SU-DHL-6 (cell line): ENCODE measurements around the gene FERD3L.

Experiments used
- H2AFZ ChIP-seq: fragments of 200-600 bp; sonication (generic); 2 replicates; pipeline ENCODE4 v1.6.1; 2014; ENCODE audit warnings: low read depth, mild to moderate bottlenecking, moderate library complexity, mixed read lengths, antibody characterized with exemption, low read length; ENCODE audit not compliant: severe bottlenecking
- H3F3A ChIP-seq: fragments of 200-600 bp; shearing (Covaris generic); 2 replicates; pipeline ENCODE4 v1.6.0; 2016; ENCODE audit warnings: antibody characterized with exemption, mild to moderate bottlenecking; ENCODE audit not compliant: insufficient read depth
- H3K27ac ChIP-seq: fragments of 200-600 bp; sonication (generic); 2 replicates; pipeline ENCODE4 v1.5.1; 2016; ENCODE audit warnings: low read depth, mild to moderate bottlenecking, low read length, moderate library complexity, mixed read lengths
- H3K27me3 ChIP-seq: fragments of 200-600 bp; sonication (generic), shearing (Covaris generic); 2 replicates; pipeline ENCODE4 v1.6.0; 2014; ENCODE audit warnings: mild to moderate bottlenecking, low read length
- H3K36me3 ChIP-seq: fragments of 200-600 bp; sonication (generic); 2 replicates; pipeline ENCODE4 v1.6.1; 2014; ENCODE audit warnings: mild to moderate bottlenecking, low read length, mixed read lengths
- H3K4me2 ChIP-seq: fragments of 300-600, 200-600 bp; shearing (Covaris generic), sonication (generic); 2 replicates; pipeline ENCODE4 v1.6.0; 2014; ENCODE audit warnings: low read length, low read depth, mild to moderate bottlenecking; ENCODE audit not compliant: poor library complexity, severe bottlenecking
- H3K4me3 ChIP-seq: fragments of 200-600 bp; sonication (generic); 2 replicates; pipeline ENCODE4 v1.5.1; 2014; ENCODE audit warnings: antibody characterized with exemption, low read length, mild to moderate bottlenecking, mixed read lengths; ENCODE audit not compliant: insufficient read depth, poor library complexity, severe bottlenecking
- H3K79me2 ChIP-seq: fragments of 200-600 bp; sonication (generic); 2 replicates; pipeline ENCODE4 v1.6.1; 2014; ENCODE audit warnings: mild to moderate bottlenecking, low read length, moderate library complexity; ENCODE audit not compliant: insufficient read depth
- H3K9ac ChIP-seq: fragments of 200-600 bp; sonication (generic); 2 replicates; pipeline ENCODE4 v1.7.0; 2014; ENCODE audit warnings: mild to moderate bottlenecking, low read length
- H3K9me2 ChIP-seq: fragments of 200-600 bp; sonication (generic); replicated peaks from 2 replicates; pipeline ENCODE4 v1.6.1; 2014; ENCODE audit warnings: low read length; ENCODE audit not compliant: insufficient read depth
- H3K9me3 ChIP-seq: fragments of 200-600 bp; sonication (generic); 2 replicates; pipeline ENCODE4 v1.6.1; 2014; ENCODE audit warnings: low read length, mixed read lengths; ENCODE audit not compliant: insufficient read depth
- H4K20me1 ChIP-seq: fragments of 200-600 bp; sonication (generic); 2 replicates; pipeline ENCODE4 v1.6.1; 2014; ENCODE audit warnings: low read depth, mild to moderate bottlenecking, antibody characterized with exemption, low read length, moderate library complexity, mixed read lengths
- CTCF ChIP-seq: fragments of 200-600 bp; sonication (generic); IDR thresholded peaks from one replicate; pipeline ENCODE4 v1.5.1; 2017; ENCODE audit warnings: antibody characterized with exemption, mild to moderate bottlenecking, low read length, moderate library complexity; ENCODE audit not compliant: insufficient read depth, poor library complexity, severe bottlenecking
- EZH2phosphoT487 ChIP-seq: fragments of 200-600 bp; sonication (generic), shearing (Covaris generic); conservative IDR thresholded peaks from 2 replicates; pipeline ENCODE4 v1.6.1; 2018; ENCODE audit warnings: mild to moderate bottlenecking, antibody characterized with exemption, low read length, moderate library complexity, mixed read lengths

The FERD3L gene

GRCh38 chr7:19133886-19134285 is 11.3 kb downstream of the FERD3L start:
- H2AFZ ChIP-seq = no peak overlapping the region
- no peak overlapping the region for H3K27ac ChIP-seq
- no peaks in the 10 kb centered on the region for H3K36me3 ChIP-seq
- H3K9me2 ChIP-seq = no peaks in the 10 kb centered on the region
- no peaks in the 10 kb centered on the region for H3K9me3 ChIP-seq
- no peaks in the 10 kb centered on the region for H3F3A ChIP-seq
- TF ChIP-seq EZH2phosphoT487 = no peak
- H3K4me3 ChIP-seq = no peak overlapping the region
- H3K9ac ChIP-seq = no peak overlapping the region
- H3K79me2 ChIP-seq = no peaks in the 10 kb centered on the region
- no peak overlapping the region for H3K4me2 ChIP-seq
- no peaks in the 10 kb centered on the region for H4K20me1 ChIP-seq
- no peaks in the 10 kb centered on the region; the same call in 1 of the 2 replicates for H3K27me3 ChIP-seq

GRCh38 chr7:19133390-19133789 is 11.8 kb downstream of the FERD3L start:
- TF ChIP-seq EZH2phosphoT487 (no peak), CTCF (no peak)
- Histone ChIP-seq H3K36me3 (no peaks in the 10 kb centered on the region), H3K9ac (no peak overlapping the region), H3K27me3 (no peaks in the 10 kb centered on the region; the same call in 1 of the 2 replicates), H2AFZ (no peak overlapping the region), H3K79me2 (no peaks in the 10 kb centered on the region), H4K20me1 (no peaks in the 10 kb centered on the region), H3F3A (no peaks in the 10 kb centered on the region), H3K9me3 (no peaks in the 10 kb centered on the region), H3K9me2 (no peaks in the 10 kb centered on the region), H3K27ac (no peak overlapping the region), H3K4me2 (no peak overlapping the region), H3K4me3 (no peak overlapping the region)

GRCh38 chr7:19128856-19129255 is 16.4 kb downstream of the FERD3L start:
- no peaks in the 10 kb centered on the region for H3K9me2 ChIP-seq
- H3K27me3 ChIP-seq = no peaks in the 10 kb centered on the region; the same call in 1 of the 2 replicates
- no peaks in the 10 kb centered on the region for H4K20me1 ChIP-seq
- no peak overlapping the region for H2AFZ ChIP-seq
- no peak overlapping the region for H3K27ac ChIP-seq
- H3K4me3 ChIP-seq = no peak overlapping the region
- H3K9me3 ChIP-seq = no peaks in the 10 kb centered on the region
- H3K36me3 ChIP-seq = no peaks in the 10 kb centered on the region
- TF ChIP-seq EZH2phosphoT487 (no peak), CTCF (no peak)
- no peak overlapping the region for H3K9ac ChIP-seq
- no peaks in the 10 kb centered on the region for H3K79me2 ChIP-seq
- no peak overlapping the region for H3K4me2 ChIP-seq
- H3F3A ChIP-seq = no peaks in the 10 kb centered on the region

GRCh38 chr7:19121977-19122588 is 23.1 kb downstream of the FERD3L start:
- no peaks in the 10 kb centered on the region for H3K27me3 ChIP-seq
- H3K79me2 ChIP-seq = no peaks in the 10 kb centered on the region
- TF ChIP-seq CTCF (peak; percentile 49), EZH2phosphoT487 (no peak)
- H3K36me3 ChIP-seq = no peaks in the 10 kb centered on the region
- H3K27ac ChIP-seq = no peak overlapping the region
- H3K4me3 ChIP-seq = no peak overlapping the region
- H3K9ac ChIP-seq = no peak overlapping the region
- H4K20me1 ChIP-seq = no peaks in the 10 kb centered on the region
- no peaks in the 10 kb centered on the region for H3K9me2 ChIP-seq
- no peak overlapping the region for H3K4me2 ChIP-seq
- H3K9me3 ChIP-seq = no peaks in the 10 kb centered on the region
- no peak overlapping the region for H2AFZ ChIP-seq
- H3F3A ChIP-seq = no peaks in the 10 kb centered on the region
